H9 (cell line): Measurements from ENCODE around the gene SF3B5. TPM values are rescaled to one million over a fixed set of nuclear protein-coding genes. Genes with fewer than 3 reads are reported as not detected.

Source experiments
- DNase-seq: peaks from one replicate; pipeline ENCODE4 v3.0.0-alpha.2; 2017
- H2AFZ ChIP-seq: one replicate; pipeline ENCODE4 v1.6.1; 2013; ENCODE audit warnings: mild to moderate bottlenecking, low read length, control low read depth, moderate library complexity
- H2AK5ac ChIP-seq: 2 replicates; pipeline ENCODE4 v1.6.1; 2013; ENCODE audit warnings: low read length, control low read depth, mixed read lengths; ENCODE audit not compliant: insufficient read length
- H2BK120ac ChIP-seq: one replicate; pipeline ENCODE4 v1.6.1; 2013; ENCODE audit warnings: low read depth, mild to moderate bottlenecking, low read length, control low read depth, inconsistent platforms; ENCODE audit not compliant: poor library complexity, severe bottlenecking
- H2BK12ac ChIP-seq: 2 replicates; pipeline ENCODE4 v1.6.1; 2013; ENCODE audit warnings: low read length, control low read depth, mixed read lengths, low read depth; ENCODE audit not compliant: insufficient read length
- H2BK15ac ChIP-seq: 2 replicates; pipeline ENCODE4 v1.6.1; 2013; ENCODE audit warnings: low read depth, low read length, control low read depth
- H2BK20ac ChIP-seq: one replicate; pipeline ENCODE4 v1.6.1; 2013; ENCODE audit warnings: low read depth, mild to moderate bottlenecking, low read length, control low read depth, inconsistent platforms; ENCODE audit not compliant: poor library complexity, severe bottlenecking
- H2BK5ac ChIP-seq: 2 replicates; pipeline ENCODE4 v1.6.1; 2013; ENCODE audit warnings: low read length, control low read depth, mixed read lengths; ENCODE audit not compliant: insufficient read length
- H3K14ac ChIP-seq: 2 replicates; pipeline ENCODE4 v1.6.1; 2013; ENCODE audit warnings: low read length, control low read depth; ENCODE audit not compliant: insufficient read depth
- H3K18ac ChIP-seq: 2 replicates; pipeline ENCODE4 v1.6.1; 2013; ENCODE audit warnings: low read depth, mild to moderate bottlenecking, mixed read lengths, low read length, control low read depth; ENCODE audit not compliant: insufficient read length
- H3K23ac ChIP-seq: 2 replicates; pipeline ENCODE4 v1.6.1; 2013; ENCODE audit warnings: low read length, control low read depth, mixed read lengths, low read depth; ENCODE audit not compliant: insufficient read length
- H3K23me2 ChIP-seq: 2 replicates; pipeline ENCODE4 v1.6.1; 2013; ENCODE audit warnings: low read depth, mild to moderate bottlenecking, mixed read lengths, low read length, control low read depth; ENCODE audit not compliant: insufficient read length, poor library complexity, severe bottlenecking
- H3K27ac ChIP-seq: 2 replicates; pipeline ENCODE4 v1.5.1; 2013; ENCODE audit warnings: low read length, control low read depth, mixed read lengths, low read depth; ENCODE audit not compliant: insufficient read length
- H3K27me3 ChIP-seq: 2 replicates; pipeline ENCODE4 v1.6.1; 2013; ENCODE audit warnings: low read length, control low read depth, inconsistent platforms; ENCODE audit not compliant: insufficient read depth
- H3K4ac ChIP-seq: 2 replicates; pipeline ENCODE4 v1.6.1; 2013; ENCODE audit warnings: low read depth, mild to moderate bottlenecking, control low read depth, inconsistent platforms, low read length, moderate library complexity
- H3K4me1 ChIP-seq: 2 replicates; pipeline ENCODE4 v1.6.1; 2013; ENCODE audit warnings: low read length, control low read depth, inconsistent platforms; ENCODE audit not compliant: insufficient read depth
- H3K4me2 ChIP-seq: 2 replicates; pipeline ENCODE4 v1.6.1; 2013; ENCODE audit warnings: low read length, control low read depth, mixed read lengths; ENCODE audit not compliant: insufficient read length, insufficient read depth
- H3K56ac ChIP-seq: 2 replicates; pipeline ENCODE4 v1.6.1; 2013; ENCODE audit warnings: low read depth, mild to moderate bottlenecking, mixed read lengths, low read length, control low read depth; ENCODE audit not compliant: insufficient read length
- H3K79me1 ChIP-seq: 2 replicates; pipeline ENCODE4 v1.6.1; 2013; ENCODE audit warnings: low read depth, mild to moderate bottlenecking, moderate library complexity, low read length, control low read depth, inconsistent platforms; ENCODE audit not compliant: insufficient read depth, poor library complexity, severe bottlenecking
- H3K79me2 ChIP-seq: 2 replicates; pipeline ENCODE4 v1.6.1; 2013; ENCODE audit warnings: low read length, control low read depth, inconsistent platforms; ENCODE audit not compliant: insufficient read depth
- H3K9ac ChIP-seq: 2 replicates; pipeline ENCODE4 v1.6.1; 2013; ENCODE audit warnings: low read length, control low read depth, mixed read lengths; ENCODE audit not compliant: insufficient read length; ENCODE audit errors: extremely low read depth
- H3K9me3 ChIP-seq: one replicate; pipeline ENCODE4 v1.6.1; 2013; ENCODE audit warnings: low read depth, low read length, inconsistent platforms; ENCODE audit not compliant: control insufficient read depth
- H3T11ph ChIP-seq: one replicate; pipeline ENCODE4 v1.6.1; 2013; ENCODE audit warnings: mild to moderate bottlenecking, low read length, control low read depth, inconsistent platforms
- H4K20me1 ChIP-seq: one replicate; pipeline ENCODE4 v1.6.1; 2013; ENCODE audit not compliant: control insufficient read depth, insufficient read length, insufficient read depth
- H4K5ac ChIP-seq: 2 replicates; pipeline ENCODE4 v1.6.1; 2013; ENCODE audit warnings: low read depth, mild to moderate bottlenecking, mixed read lengths, low read length, control low read depth; ENCODE audit not compliant: insufficient read length
- H4K8ac ChIP-seq: replicated peaks from 2 replicates; pipeline ENCODE4 v1.6.1; 2013; ENCODE audit warnings: low read length, control low read depth, mixed read lengths, low read depth; ENCODE audit not compliant: insufficient read length
- H4K91ac ChIP-seq: 2 replicates; pipeline ENCODE4 v1.6.1; 2013; ENCODE audit warnings: low read depth, mild to moderate bottlenecking, moderate library complexity, mixed read lengths, low read length, control low read depth; ENCODE audit not compliant: insufficient read length
- H3K27ac Mint-ChIP-seq, 3 experiments: 2 replicates in 2 of 3; 3 replicates in 1 of 3; pipeline ENCODE4 v1.8.0; 2020 to 2021; ENCODE audit warnings: mixed read lengths in 3 of 3, mild to moderate bottlenecking in 1 of 3, moderate library complexity in 1 of 3
- H3K27me3 Mint-ChIP-seq: 2 replicates; pipeline ENCODE4 v1.8.0; 2021; ENCODE audit warnings: low read depth, mild to moderate bottlenecking, moderate library complexity, mixed read lengths
- H3K36me3 Mint-ChIP-seq, 3 experiments: 2 replicates in 2 of 3; 3 replicates in 1 of 3; pipeline ENCODE4 v1.8.0; 2020 to 2021; ENCODE audit warnings: low read depth in 3 of 3, mixed read lengths in 3 of 3; ENCODE audit not compliant: insufficient read depth in 1 of 3
- H3K4me1 Mint-ChIP-seq, 2 experiments: 2 replicates each; pipeline ENCODE4 v1.8.0; 2020; ENCODE audit warnings: mixed read lengths in 2 of 2
- H3K4me3 Mint-ChIP-seq, 2 experiments: 2 replicates in 1 of 2; 3 replicates in 1 of 2; pipeline ENCODE4 v1.8.0; 2020 to 2021; ENCODE audit warnings: mild to moderate bottlenecking in 2 of 2, mixed read lengths in 2 of 2, moderate library complexity in 1 of 2
- H3K9me3 Mint-ChIP-seq, 2 experiments: 2 replicates in 1 of 2; 3 replicates in 1 of 2; pipeline ENCODE4 v1.8.0; 2020; ENCODE audit warnings: mild to moderate bottlenecking in 2 of 2, mixed read lengths in 2 of 2, moderate library complexity in 1 of 2
- WGBS: extraction: QIAGEN DNeasy Blood & Tissue Kit; methylation state at CpG from one replicate; pipeline ENCODE4 v1.1.7; 2013; ENCODE audit warnings: missing lambda C conversion rate, low lambda C conversion rate, mixed read lengths; ENCODE audit not compliant: insufficient read length; ENCODE audit errors: extremely low coverage; 5-methylcytosine and 5-hydroxymethylcytosine counted together
- total RNA-seq: library from RNA; stranded (reverse); gene quantifications from 2 replicates; pipeline ENCODE4 v1.2.1, GENCODE V29; 2021
- TF ChIP-seq, protein P1 (sequence below): fragments of 200-600 bp; sonication (generic); conservative IDR thresholded peaks from 3 replicates; pipeline ENCODE4 v1.8.0; 2021; ENCODE audit warnings: antibody characterized with exemption, mild to moderate bottlenecking

Gene SF3B5
- total RNA-seq, 1 experiment from 2014 or later = 145 TPM

DNA sequence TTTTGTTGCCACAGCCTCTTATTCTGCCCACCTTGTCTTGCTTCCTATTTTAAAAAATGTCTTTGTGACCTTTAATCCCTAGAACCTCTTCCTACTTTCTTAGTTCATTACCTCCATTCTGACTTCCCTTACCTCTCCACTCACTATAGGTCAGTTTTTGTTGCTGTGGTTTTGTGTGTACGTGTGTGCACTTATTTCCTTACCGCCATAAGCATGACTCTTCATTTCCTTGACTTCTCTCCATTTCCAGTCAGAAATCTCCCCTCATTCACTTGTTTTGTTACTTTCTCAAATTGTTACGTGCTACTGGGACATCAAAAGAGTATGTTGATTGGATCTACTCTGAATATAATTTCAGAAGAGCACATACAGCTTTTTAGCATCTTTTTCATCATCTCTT, 26.6 kb downstream of the SF3B5 start:
- H3K4ac ChIP-seq = no peak overlapping the region
- H4K91ac ChIP-seq = no peak overlapping the region
- H2AK5ac ChIP-seq = no peak overlapping the region
- no peak overlapping the region for H3K18ac ChIP-seq
- no peak overlapping the region for H3K4me3 Mint-ChIP-seq
- no peaks in the 10 kb centered on the region for H3K9me3 ChIP-seq
- no peak overlapping the region for H4K5ac ChIP-seq
- no peak overlapping the region for H3K9ac ChIP-seq
- H3K36me3 Mint-ChIP-seq = no peaks in the 10 kb centered on the region; a peak in 1 of 7 replicates
- peaks cover 16% of the 10 kb centered on the region for H3K27me3 ChIP-seq
- peaks cover 2% of the 10 kb centered on the region; the same call in 1 of the 2 replicates for H3K4me1 ChIP-seq
- no peak overlapping the region for H3K4me2 ChIP-seq
- WGBS = no CpG with 5 or more reads among the region's 3 CpGs
- peaks cover 65% of the 10 kb centered on the region for H3K27me3 Mint-ChIP-seq
- H2BK120ac ChIP-seq = no peak overlapping the region
- H3K23ac ChIP-seq = no peak overlapping the region
- H4K20me1 ChIP-seq = no peaks in the 10 kb centered on the region
- H3K27ac Mint-ChIP-seq = no peak overlapping the region
- H3T11ph ChIP-seq = no peak overlapping the region
- H2BK15ac ChIP-seq = no peak overlapping the region
- no peaks in the 10 kb centered on the region for H3K79me1 ChIP-seq
- no peak overlapping the region for H3K27ac ChIP-seq
- H3K56ac ChIP-seq = no peak overlapping the region
- TF ChIP-seq, protein P1, sequence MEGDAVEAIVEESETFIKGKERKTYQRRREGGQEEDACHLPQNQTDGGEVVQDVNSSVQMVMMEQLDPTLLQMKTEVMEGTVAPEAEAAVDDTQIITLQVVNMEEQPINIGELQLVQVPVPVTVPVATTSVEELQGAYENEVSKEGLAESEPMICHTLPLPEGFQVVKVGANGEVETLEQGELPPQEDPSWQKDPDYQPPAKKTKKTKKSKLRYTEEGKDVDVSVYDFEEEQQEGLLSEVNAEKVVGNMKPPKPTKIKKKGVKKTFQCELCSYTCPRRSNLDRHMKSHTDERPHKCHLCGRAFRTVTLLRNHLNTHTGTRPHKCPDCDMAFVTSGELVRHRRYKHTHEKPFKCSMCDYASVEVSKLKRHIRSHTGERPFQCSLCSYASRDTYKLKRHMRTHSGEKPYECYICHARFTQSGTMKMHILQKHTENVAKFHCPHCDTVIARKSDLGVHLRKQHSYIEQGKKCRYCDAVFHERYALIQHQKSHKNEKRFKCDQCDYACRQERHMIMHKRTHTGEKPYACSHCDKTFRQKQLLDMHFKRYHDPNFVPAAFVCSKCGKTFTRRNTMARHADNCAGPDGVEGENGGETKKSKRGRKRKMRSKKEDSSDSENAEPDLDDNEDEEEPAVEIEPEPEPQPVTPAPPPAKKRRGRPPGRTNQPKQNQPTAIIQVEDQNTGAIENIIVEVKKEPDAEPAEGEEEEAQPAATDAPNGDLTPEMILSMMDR = no peak
- H2BK5ac ChIP-seq = no peak overlapping the region
- H3K23me2 ChIP-seq = peaks cover 10% of the 10 kb centered on the region
- no peak overlapping the region for H2BK20ac ChIP-seq
- H4K8ac ChIP-seq = no peak overlapping the region
- no peak for DNase-seq
- H2BK12ac ChIP-seq = no peak overlapping the region
- no peak overlapping the region for H3K14ac ChIP-seq
- no peaks in the 10 kb centered on the region for H3K9me3 Mint-ChIP-seq
- peaks cover 5 to 6% of the 10 kb centered on the region in 2 experiments for H3K4me1 Mint-ChIP-seq
- no peaks in the 10 kb centered on the region for H3K79me2 ChIP-seq
- H2AFZ ChIP-seq = no peak overlapping the region
